ENCODE measurements around the gene COL6A3.

DNA sequence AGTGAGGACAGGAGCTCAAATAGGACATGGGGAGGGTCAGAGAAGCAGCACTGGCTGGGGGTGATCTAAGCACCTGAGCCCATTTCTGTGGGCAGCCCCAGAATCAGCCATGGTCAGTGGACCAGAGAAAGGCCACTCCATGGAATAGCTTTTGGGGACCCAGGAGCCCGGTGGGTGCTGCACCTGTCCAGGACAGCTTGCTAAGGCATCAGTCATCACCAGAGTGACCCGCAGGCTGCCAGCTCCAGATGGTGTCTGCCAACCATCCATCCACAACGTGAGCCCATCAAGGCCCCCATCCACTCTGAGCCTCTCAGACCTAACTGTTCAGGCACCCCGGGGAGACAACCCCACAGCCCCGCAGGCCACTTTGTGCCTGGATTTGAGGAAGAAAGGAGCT lies 23.6 kb upstream of the COL6A3 start:
- TF ChIP-seq EZH2phosphoT487 (IDR thresholded peaks at IDR 0.05; ENCODE audit: borderline replicate concordance) (no peak), POLR2A (IDR thresholded peaks at IDR 0.05; ENCODE audit: borderline replicate concordance, extremely low read depth, insufficient read depth, insufficient read length) (no peak), EZH2 (IDR thresholded peaks at IDR 0.05) (no peak), RAD21 (IDR thresholded peaks at IDR 0.05; ENCODE audit: low read depth) (no peak), CEBPB (IDR thresholded peaks at IDR 0.05; ENCODE audit: low read depth) (no peak), FOSL1 (IDR thresholded peaks at IDR 0.05; ENCODE audit: low read depth) (no peak), POLR2AphosphoS5 (IDR thresholded peaks at IDR 0.05; ENCODE audit: low read depth, low read length) (no peak), YY1 (IDR thresholded peaks at IDR 0.05; ENCODE audit: extremely low read depth, insufficient replicate concordance, low read depth, low read length) (no peak), TCF7L2 (IDR thresholded peaks at IDR 0.05; ENCODE audit: borderline replicate concordance, extremely low read depth, insufficient read depth, insufficient read length) (no peak)
- TF ChIP-seq, protein P1, sequence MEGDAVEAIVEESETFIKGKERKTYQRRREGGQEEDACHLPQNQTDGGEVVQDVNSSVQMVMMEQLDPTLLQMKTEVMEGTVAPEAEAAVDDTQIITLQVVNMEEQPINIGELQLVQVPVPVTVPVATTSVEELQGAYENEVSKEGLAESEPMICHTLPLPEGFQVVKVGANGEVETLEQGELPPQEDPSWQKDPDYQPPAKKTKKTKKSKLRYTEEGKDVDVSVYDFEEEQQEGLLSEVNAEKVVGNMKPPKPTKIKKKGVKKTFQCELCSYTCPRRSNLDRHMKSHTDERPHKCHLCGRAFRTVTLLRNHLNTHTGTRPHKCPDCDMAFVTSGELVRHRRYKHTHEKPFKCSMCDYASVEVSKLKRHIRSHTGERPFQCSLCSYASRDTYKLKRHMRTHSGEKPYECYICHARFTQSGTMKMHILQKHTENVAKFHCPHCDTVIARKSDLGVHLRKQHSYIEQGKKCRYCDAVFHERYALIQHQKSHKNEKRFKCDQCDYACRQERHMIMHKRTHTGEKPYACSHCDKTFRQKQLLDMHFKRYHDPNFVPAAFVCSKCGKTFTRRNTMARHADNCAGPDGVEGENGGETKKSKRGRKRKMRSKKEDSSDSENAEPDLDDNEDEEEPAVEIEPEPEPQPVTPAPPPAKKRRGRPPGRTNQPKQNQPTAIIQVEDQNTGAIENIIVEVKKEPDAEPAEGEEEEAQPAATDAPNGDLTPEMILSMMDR (IDR thresholded peaks at IDR 0.05 in 2 of 3, conservative IDR thresholded peaks at IDR 0.05 in 1 of 3; ENCODE audit: borderline replicate concordance in 1 of 3, insufficient read depth in 1 of 3, low read depth in 2 of 3, low read length in 2 of 3): no peak
- TF ChIP-seq, protein P2, sequence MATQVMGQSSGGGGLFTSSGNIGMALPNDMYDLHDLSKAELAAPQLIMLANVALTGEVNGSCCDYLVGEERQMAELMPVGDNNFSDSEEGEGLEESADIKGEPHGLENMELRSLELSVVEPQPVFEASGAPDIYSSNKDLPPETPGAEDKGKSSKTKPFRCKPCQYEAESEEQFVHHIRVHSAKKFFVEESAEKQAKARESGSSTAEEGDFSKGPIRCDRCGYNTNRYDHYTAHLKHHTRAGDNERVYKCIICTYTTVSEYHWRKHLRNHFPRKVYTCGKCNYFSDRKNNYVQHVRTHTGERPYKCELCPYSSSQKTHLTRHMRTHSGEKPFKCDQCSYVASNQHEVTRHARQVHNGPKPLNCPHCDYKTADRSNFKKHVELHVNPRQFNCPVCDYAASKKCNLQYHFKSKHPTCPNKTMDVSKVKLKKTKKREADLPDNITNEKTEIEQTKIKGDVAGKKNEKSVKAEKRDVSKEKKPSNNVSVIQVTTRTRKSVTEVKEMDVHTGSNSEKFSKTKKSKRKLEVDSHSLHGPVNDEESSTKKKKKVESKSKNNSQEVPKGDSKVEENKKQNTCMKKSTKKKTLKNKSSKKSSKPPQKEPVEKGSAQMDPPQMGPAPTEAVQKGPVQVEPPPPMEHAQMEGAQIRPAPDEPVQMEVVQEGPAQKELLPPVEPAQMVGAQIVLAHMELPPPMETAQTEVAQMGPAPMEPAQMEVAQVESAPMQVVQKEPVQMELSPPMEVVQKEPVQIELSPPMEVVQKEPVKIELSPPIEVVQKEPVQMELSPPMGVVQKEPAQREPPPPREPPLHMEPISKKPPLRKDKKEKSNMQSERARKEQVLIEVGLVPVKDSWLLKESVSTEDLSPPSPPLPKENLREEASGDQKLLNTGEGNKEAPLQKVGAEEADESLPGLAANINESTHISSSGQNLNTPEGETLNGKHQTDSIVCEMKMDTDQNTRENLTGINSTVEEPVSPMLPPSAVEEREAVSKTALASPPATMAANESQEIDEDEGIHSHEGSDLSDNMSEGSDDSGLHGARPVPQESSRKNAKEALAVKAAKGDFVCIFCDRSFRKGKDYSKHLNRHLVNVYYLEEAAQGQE (IDR thresholded peaks at IDR 0.05; ENCODE audit: low read depth): no peak
- TF ChIP-seq, protein P3, sequence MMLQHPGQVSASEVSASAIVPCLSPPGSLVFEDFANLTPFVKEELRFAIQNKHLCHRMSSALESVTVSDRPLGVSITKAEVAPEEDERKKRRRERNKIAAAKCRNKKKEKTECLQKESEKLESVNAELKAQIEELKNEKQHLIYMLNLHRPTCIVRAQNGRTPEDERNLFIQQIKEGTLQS (IDR thresholded peaks at IDR 0.05): no peak
